Measurements from ENCODE around the gene TIAM2. TPM values are rescaled to one million over a fixed set of nuclear protein-coding genes. Genes with fewer than 3 reads are reported as not detected.

Gene TIAM2
- total and polyA plus RNA-seq, 9 of the 15 experiments (the other 6 are each of a cell fraction or from before 2014, with no cell fraction given) = 0.73 to 6.5 (median 4.3) TPM

- TF ChIP-seq ZNF740 (CRISPR knock-in tag; IDR thresholded peaks at IDR 0.05) (no peak), ZNF740 (tag; IDR thresholded peaks at IDR 0.05) (no peak), NELFE (IDR thresholded peaks at IDR 0.05; ENCODE audit: insufficient read depth, insufficient read length) (no peak), BRD9 (IDR thresholded peaks at IDR 0.05; ENCODE audit: low read depth, partially characterized antibody) (no peak), HDAC2 (IDR thresholded peaks at IDR 0.05) (no peak), ZNF274 (IDR thresholded peaks at IDR 0.05; ENCODE audit: borderline replicate concordance, low read depth, low read length) (no peak), ZNF408 (CRISPR knock-in tag; IDR thresholded peaks at IDR 0.05; ENCODE audit: low read depth) (no peak), ZBTB26 (CRISPR knock-in tag; IDR thresholded peaks at IDR 0.05) (no peak), FOXO4 (CRISPR knock-in tag; IDR thresholded peaks at IDR 0.05) (no peak), DEAF1 (CRISPR knock-in tag; IDR thresholded peaks at IDR 0.05) (no peak), JUNB (CRISPR knock-in tag; conservative IDR thresholded peaks at IDR 0.05) (no peak), HDAC3 (IDR thresholded peaks at IDR 0.05; ENCODE audit: borderline replicate concordance, partially characterized antibody) (no peak), ZSCAN32 (CRISPR knock-in tag; IDR thresholded peaks at IDR 0.05) (no peak)
- H3K9me1 ChIP-seq (ENCODE audit: control insufficient read depth, insufficient read depth, low read length) = no peaks in the 10 kb centered on the region
- no peak overlapping the region for H3K27ac ChIP-seq (ENCODE audit: extremely low read depth, low read depth, low read length)
- DNase-seq (ENCODE audit: extremely low read depth in 1 of 4, low spot score in 3 of 4) = no peak
- WGBS (ENCODE audit: insufficient coverage, low coverage, missing lambda C conversion rate) = 90% methylated on average over 5 of the region's 5 CpGs
- H3K4me3 ChIP-seq = no peak overlapping the region
- no peak for FAIRE-seq
- in situ Hi-C loops (cut with MboI) = no loop called here
- no TSS peak for BruUV-seq (replicated peaks)
- no peaks in the 10 kb centered on the region for H4K20me1 ChIP-seq (replicated peaks; ENCODE audit: control insufficient read depth, insufficient read depth, low read length)
- CTCF ChIA-PET (ENCODE audit: low intra/inter-chr PET ratio) = no interaction called here
- H3K4me2 ChIP-seq (ENCODE audit: insufficient read depth, low read length) = no peak overlapping the region
- POLR2A ChIA-PET = no interaction called here
- no peak for ATAC-seq
- no peaks in the 10 kb centered on the region for H3K9me3 ChIP-seq (replicated peaks; ENCODE audit: control insufficient read depth, insufficient read depth, low read depth, low read length)
- H3K27me3 ChIP-seq (ENCODE audit: control insufficient read depth in 2 of 2, insufficient read depth in 2 of 2, low read length in 2 of 2) = no peaks in the 10 kb centered on the region
- H3K36me3 ChIP-seq (ENCODE audit: control insufficient read depth, insufficient read depth, low read length) = peaks cover 78% of the 10 kb centered on the region
- H3K9ac ChIP-seq (ENCODE audit: insufficient read depth in 1 of 2, low read depth in 2 of 2, low read length in 2 of 2) = no peak overlapping the region
- H2AFZ ChIP-seq (ENCODE audit: low read depth, low read length) = no peak overlapping the region
- H3K79me2 ChIP-seq (ENCODE audit: control insufficient read depth, insufficient read depth, low read length) = no peaks in the 10 kb centered on the region
- intact Hi-C loops (cut with micrococcal nuclease) = no loop called here
- peaks cover 0 to 3% of the 10 kb centered on the region in 2 experiments; a peak in 2 of 5 replicates for H3K4me1 ChIP-seq (replicated peaks in 1 of 2; ENCODE audit: control insufficient read depth in 2 of 2, insufficient read depth in 2 of 2, low read length in 2 of 2)
Measured at GRCh38 chr6:155278319-155279049, 283.4 kb downstream of the TIAM2 start.

Data from K562 (cell line).